Neural cell (in vitro differentiated cells): Measurements from ENCODE around the gene ELMO1. TPM values are rescaled to one million over a fixed set of nuclear protein-coding genes. Genes with fewer than 3 reads are reported as not detected.

Source experiments
- H2AFZ ChIP-seq: fragments of 200-600, 300-800 bp; sonication (generic), shearing (Covaris generic); 2 replicates; pipeline ENCODE4 v1.6.0; 2014; ENCODE audit warnings: low read depth, mild to moderate bottlenecking, antibody characterized with exemption, low read length, moderate library complexity
- H3F3A ChIP-seq: fragments of 200-600 bp; shearing (Covaris generic); 2 replicates; pipeline ENCODE4 v1.6.1; 2016; ENCODE audit warnings: mild to moderate bottlenecking, moderate library complexity, mixed read lengths, antibody characterized with exemption, low read length; ENCODE audit not compliant: insufficient read depth, poor library complexity, severe bottlenecking
- H3K27ac ChIP-seq: fragments of 200-600, 300-800 bp; sonication (generic), shearing (Covaris generic); 2 replicates; pipeline ENCODE4 v1.5.1; 2014; ENCODE audit warnings: mild to moderate bottlenecking, low read length, moderate library complexity
- H3K27me3 ChIP-seq: fragments of 300-800, 200-600 bp; sonication (generic), shearing (Covaris generic); 2 replicates; pipeline ENCODE4 v1.6.0; 2014; ENCODE audit warnings: mild to moderate bottlenecking, low read depth, low read length, moderate library complexity; ENCODE audit not compliant: insufficient read depth
- H3K36me3 ChIP-seq: fragments of 300-800, 200-600 bp; sonication (generic), shearing (Covaris generic); 2 replicates; pipeline ENCODE4 v1.5.1; 2014; ENCODE audit warnings: mild to moderate bottlenecking, antibody characterized with exemption, low read length, moderate library complexity; ENCODE audit not compliant: insufficient read depth
- H3K4me2 ChIP-seq: fragments of 300-800, 200-600 bp; sonication (generic), shearing (Covaris generic); 2 replicates; pipeline ENCODE4 v1.6.0; 2014; ENCODE audit warnings: mild to moderate bottlenecking, low read length
- H3K4me3 ChIP-seq: fragments of 300-800, 200-600 bp; sonication (generic), shearing (Covaris generic); 2 replicates; pipeline ENCODE4 v1.5.1; 2014; ENCODE audit warnings: mild to moderate bottlenecking, low read length, moderate library complexity
- H3K79me2 ChIP-seq: fragments of 200-600 bp; shearing (Covaris generic); replicated peaks from 2 replicates; pipeline ENCODE4 v1.6.0; 2014; ENCODE audit warnings: mild to moderate bottlenecking, low read length, moderate library complexity; ENCODE audit not compliant: insufficient read depth
- H3K9ac ChIP-seq: fragments of 300-800, 200-600 bp; sonication (generic), shearing (Covaris generic); 2 replicates; pipeline ENCODE4 v1.6.1; 2016; ENCODE audit warnings: mild to moderate bottlenecking, low read length, mixed read lengths
- H3K9me2 ChIP-seq: fragments of 200-600 bp; shearing (Covaris generic); 2 replicates; pipeline ENCODE4 v1.6.1; 2016; ENCODE audit warnings: mild to moderate bottlenecking, low read length, mixed read lengths; ENCODE audit not compliant: insufficient read depth
- H3K9me3 ChIP-seq: fragments of 200-600, 300-800 bp; sonication (generic), shearing (Covaris generic); 2 replicates; pipeline ENCODE4 v1.6.1; 2016; ENCODE audit warnings: mild to moderate bottlenecking, mixed run types, low read length, moderate library complexity, mixed read lengths
- H4K20me1 ChIP-seq: fragments of 200-600 bp; shearing (Covaris generic); 2 replicates; pipeline ENCODE4 v1.6.1; 2016; ENCODE audit warnings: mild to moderate bottlenecking, mixed run types; ENCODE audit not compliant: insufficient read depth
- CTCF ChIP-seq: fragments of 450-650 bp; IDR thresholded peaks from 2 replicates; pipeline ENCODE4 v1.5.1; 2014; ENCODE audit warnings: antibody characterized with exemption, mild to moderate bottlenecking, moderate library complexity; ENCODE audit not compliant: poor library complexity, severe bottlenecking
- EP300 ChIP-seq: fragments of 450-650 bp; conservative IDR thresholded peaks from 2 replicates; pipeline ENCODE4 v1.6.1; 2014; ENCODE audit warnings: antibody characterized with exemption, mild to moderate bottlenecking, moderate library complexity; ENCODE audit not compliant: poor library complexity, severe bottlenecking
- EZH2 ChIP-seq: fragments of 200-600, 300-800 bp; shearing (Covaris generic), sonication (generic); IDR thresholded peaks from 2 replicates; pipeline ENCODE4 v1.6.1; 2014; ENCODE audit warnings: antibody characterized with exemption, low read length, borderline replicate concordance, mild to moderate bottlenecking; ENCODE audit not compliant: insufficient read depth, poor library complexity, severe bottlenecking
- MXI1 ChIP-seq: fragments of 450-650 bp; conservative IDR thresholded peaks from 2 replicates; pipeline ENCODE4 v1.6.1; 2014; ENCODE audit warnings: antibody characterized with exemption, mild to moderate bottlenecking; ENCODE audit not compliant: poor library complexity, severe bottlenecking
- POLR2AphosphoS5 ChIP-seq: IDR thresholded peaks from 2 replicates; pipeline ENCODE4 v1.6.1; 2012
- RAD21 ChIP-seq: fragments of 450-650 bp; conservative IDR thresholded peaks from 2 replicates; pipeline ENCODE4 v1.6.1; 2014; ENCODE audit warnings: antibody characterized with exemption, mild to moderate bottlenecking, moderate library complexity
- SMC3 ChIP-seq: fragments of 450-650 bp; conservative IDR thresholded peaks from 2 replicates; pipeline ENCODE4 v1.6.1; 2014; ENCODE audit warnings: antibody characterized with exemption, mild to moderate bottlenecking, moderate library complexity; ENCODE audit not compliant: poor library complexity
- TAF1 ChIP-seq: IDR thresholded peaks from 2 replicates; pipeline ENCODE4 v1.6.1; 2012; ENCODE audit warnings: low read depth
- polyA plus RNA-seq: library from polyadenylated mRNA; depleted of rRNA; stranded (reverse); fragments of >200 nt; gene quantifications from 2 replicates; pipeline ENCODE4 v1.2.3, GENCODE V29; 2014
- TF ChIP-seq, protein P1 (sequence below): IDR thresholded peaks from 2 replicates; pipeline ENCODE4 v1.6.1; 2012; ENCODE audit warnings: borderline replicate concordance

The ELMO1 gene
- polyA plus RNA-seq, 1 donor from 2014 or later = 12.2 TPM

DNA sequence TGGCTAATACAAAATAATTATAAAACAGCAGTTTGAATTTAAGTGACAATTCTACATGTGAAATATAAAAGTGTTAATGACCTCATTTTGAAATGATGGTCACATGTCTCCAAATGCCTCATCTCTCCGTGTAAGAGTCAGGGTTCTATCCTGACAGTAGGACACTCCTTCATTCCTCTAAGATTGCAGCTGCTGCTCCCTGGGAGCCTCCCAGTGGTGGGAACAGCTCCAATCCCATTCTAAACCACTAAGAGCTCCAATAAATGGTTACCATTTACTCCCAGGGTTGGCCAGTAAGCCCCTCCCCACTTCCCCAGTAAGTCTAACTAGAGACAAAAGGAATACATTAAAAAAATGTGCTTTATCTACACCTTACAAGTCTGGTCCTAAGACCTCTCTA, 379.8 kb downstream of the ELMO1 start:
- no peaks in the 10 kb centered on the region for H3K27me3 ChIP-seq
- no peak overlapping the region for H2AFZ ChIP-seq
- H3K36me3 ChIP-seq = no peaks in the 10 kb centered on the region
- no peak overlapping the region for H3K9ac ChIP-seq
- H3F3A ChIP-seq = no peaks in the 10 kb centered on the region
- H3K9me3 ChIP-seq = no peaks in the 10 kb centered on the region
- H3K4me3 ChIP-seq = no peak overlapping the region
- H3K79me2 ChIP-seq = no peaks in the 10 kb centered on the region
- H4K20me1 ChIP-seq = no peaks in the 10 kb centered on the region
- no peak overlapping the region for H3K4me2 ChIP-seq
- no peaks in the 10 kb centered on the region for H3K9me2 ChIP-seq
- no peak overlapping the region for H3K27ac ChIP-seq
- TF ChIP-seq EP300 = no peak
- TF ChIP-seq, protein P1, sequence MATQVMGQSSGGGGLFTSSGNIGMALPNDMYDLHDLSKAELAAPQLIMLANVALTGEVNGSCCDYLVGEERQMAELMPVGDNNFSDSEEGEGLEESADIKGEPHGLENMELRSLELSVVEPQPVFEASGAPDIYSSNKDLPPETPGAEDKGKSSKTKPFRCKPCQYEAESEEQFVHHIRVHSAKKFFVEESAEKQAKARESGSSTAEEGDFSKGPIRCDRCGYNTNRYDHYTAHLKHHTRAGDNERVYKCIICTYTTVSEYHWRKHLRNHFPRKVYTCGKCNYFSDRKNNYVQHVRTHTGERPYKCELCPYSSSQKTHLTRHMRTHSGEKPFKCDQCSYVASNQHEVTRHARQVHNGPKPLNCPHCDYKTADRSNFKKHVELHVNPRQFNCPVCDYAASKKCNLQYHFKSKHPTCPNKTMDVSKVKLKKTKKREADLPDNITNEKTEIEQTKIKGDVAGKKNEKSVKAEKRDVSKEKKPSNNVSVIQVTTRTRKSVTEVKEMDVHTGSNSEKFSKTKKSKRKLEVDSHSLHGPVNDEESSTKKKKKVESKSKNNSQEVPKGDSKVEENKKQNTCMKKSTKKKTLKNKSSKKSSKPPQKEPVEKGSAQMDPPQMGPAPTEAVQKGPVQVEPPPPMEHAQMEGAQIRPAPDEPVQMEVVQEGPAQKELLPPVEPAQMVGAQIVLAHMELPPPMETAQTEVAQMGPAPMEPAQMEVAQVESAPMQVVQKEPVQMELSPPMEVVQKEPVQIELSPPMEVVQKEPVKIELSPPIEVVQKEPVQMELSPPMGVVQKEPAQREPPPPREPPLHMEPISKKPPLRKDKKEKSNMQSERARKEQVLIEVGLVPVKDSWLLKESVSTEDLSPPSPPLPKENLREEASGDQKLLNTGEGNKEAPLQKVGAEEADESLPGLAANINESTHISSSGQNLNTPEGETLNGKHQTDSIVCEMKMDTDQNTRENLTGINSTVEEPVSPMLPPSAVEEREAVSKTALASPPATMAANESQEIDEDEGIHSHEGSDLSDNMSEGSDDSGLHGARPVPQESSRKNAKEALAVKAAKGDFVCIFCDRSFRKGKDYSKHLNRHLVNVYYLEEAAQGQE = no peak
- TF ChIP-seq POLR2AphosphoS5 = no peak
- TF ChIP-seq RAD21 = no peak
- TF ChIP-seq SMC3 = no peak
- TF ChIP-seq TAF1 = no peak
- no peak for TF ChIP-seq CTCF

GRCh38 chr7:37068038-37068437, 380.6 kb downstream of the ELMO1 start:
- Histone ChIP-seq H3K9ac (no peak overlapping the region), H3K4me3 (no peak overlapping the region), H3K27me3 (no peaks in the 10 kb centered on the region), H3K27ac (no peak overlapping the region), H3F3A (no peaks in the 10 kb centered on the region), H2AFZ (no peak overlapping the region), H3K9me2 (no peaks in the 10 kb centered on the region), H4K20me1 (no peaks in the 10 kb centered on the region), H3K4me2 (no peak overlapping the region), H3K36me3 (no peaks in the 10 kb centered on the region), H3K9me3 (no peaks in the 10 kb centered on the region), H3K79me2 (no peaks in the 10 kb centered on the region)
- TF ChIP-seq, protein P1 = no peak
- no peak for TF ChIP-seq POLR2AphosphoS5
- no peak for TF ChIP-seq RAD21
- no peak for TF ChIP-seq MXI1
- no peak for TF ChIP-seq CTCF
- no peak for TF ChIP-seq TAF1
- no peak for TF ChIP-seq SMC3
- TF ChIP-seq EP300 = no peak
- no peak for TF ChIP-seq EZH2
